ENCODE results near the gene TYRP1.

The TYRP1 gene

DNA sequence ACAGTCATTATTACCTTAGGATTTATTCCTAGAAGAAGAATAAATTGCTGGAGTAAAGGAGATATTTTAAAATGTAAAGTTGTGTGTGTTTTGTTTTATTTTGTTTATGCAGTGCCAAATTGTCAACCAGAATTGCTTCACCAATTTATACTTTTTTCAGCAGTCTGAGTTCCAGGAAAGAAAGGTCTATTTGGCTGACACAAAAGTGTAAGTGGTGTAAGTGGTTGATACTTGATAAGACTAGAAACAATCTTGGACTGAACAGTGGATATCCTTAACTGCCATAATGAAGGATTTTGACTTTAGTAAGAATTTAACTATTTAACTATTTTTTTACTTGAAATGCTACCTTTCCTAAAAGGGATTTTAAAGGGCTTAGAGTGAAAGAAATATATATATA is 37.7 kb downstream of the TYRP1 start:
- DNase-seq (ENCODE audit: low read depth in 2 of 2): no peak

DNA sequence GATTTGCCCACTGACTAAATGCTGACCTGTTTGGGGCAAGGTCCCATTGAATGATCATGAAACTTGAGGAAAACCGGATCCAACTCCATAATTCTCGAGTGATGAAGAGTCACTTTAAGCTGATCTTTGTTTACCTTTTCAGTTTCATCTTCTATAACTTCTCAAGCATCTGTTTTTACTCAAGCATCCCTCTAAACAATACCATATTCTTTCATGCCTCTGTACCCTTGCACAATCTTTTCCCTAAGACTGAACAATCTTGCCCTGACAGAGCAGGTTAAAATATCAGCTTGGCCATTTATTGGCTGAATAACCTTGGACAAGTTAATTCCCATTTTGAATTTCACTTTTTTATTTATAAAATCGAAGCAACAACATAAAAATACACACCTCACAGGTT is 39.8 kb downstream of the TYRP1 start:
- DNase-seq (ENCODE audit: low read depth in 2 of 2): no peak

DNA sequence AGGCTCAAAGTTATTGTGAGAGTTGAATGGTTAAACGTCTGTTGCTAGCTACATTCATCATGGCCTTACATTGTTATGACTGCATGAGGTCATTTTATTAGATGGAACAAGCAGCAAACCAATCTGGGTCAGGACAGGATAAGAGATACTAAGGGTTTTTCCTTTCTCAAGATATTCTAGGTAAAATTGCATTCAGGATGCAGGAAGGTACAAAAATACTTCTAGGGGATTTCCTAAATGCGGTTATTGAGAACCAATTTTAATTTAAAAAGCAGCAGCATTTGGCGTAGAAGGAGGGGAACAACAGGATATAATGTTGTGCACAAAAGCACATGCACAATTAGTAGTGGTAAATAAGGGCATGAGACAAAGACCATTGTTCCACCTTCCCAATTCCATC is 42.5 kb downstream of the TYRP1 start:
- DNase-seq (ENCODE audit: low read depth in 2 of 2): no peak

DNA sequence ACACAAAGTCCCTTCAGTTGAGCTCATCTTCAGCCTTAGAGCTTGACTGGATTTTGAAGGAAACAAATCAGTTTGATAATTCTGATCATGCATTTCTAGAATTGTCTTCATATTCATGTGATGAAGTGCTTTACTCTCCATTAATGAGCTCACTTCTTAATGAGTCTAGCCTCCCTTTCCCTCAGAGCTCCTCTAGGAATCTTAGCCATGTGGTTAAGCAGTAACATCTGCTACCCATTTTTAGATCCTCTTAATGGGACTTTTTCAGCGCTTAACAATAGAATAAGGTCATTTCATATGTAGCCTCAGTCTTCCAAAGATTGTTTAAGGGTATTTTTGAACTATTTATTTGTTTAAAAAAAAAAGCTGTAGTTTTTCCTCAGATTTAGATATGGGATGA is 44.7 kb downstream of the TYRP1 start:
- DNase-seq (ENCODE audit: low read depth in 2 of 2): no peak

DNA sequence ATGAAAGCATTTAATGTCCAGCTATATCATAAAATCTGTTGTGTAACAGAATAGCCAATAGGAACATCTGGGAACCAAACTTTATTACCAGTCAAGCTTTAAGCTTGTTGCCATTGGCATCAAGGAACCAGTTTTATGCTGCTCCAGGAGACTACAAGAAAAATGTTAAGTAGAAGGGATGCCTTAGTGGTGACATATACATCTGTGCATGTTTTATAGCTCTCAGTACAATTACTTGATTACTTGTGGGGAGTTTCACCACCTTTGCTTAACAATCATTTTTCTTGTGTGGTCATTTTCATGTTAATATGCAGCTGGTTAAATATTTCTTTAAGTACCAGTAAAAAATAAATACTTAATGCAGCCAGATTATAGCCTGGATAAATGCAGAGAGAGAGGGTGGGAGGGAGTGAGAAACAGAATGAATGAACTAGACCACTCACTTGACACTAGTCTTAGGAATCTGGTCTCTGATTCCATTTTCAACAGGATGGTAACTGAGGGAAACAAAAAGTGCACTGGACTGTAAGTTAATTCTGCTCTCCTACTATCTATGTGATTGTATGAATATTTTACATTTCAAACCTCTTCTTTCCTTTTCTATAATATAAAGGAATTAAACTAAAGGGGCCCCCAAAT is 45.9 kb downstream of the TYRP1 start:
- DNase-seq (ENCODE audit: low read depth in 2 of 2): no peak

DNA sequence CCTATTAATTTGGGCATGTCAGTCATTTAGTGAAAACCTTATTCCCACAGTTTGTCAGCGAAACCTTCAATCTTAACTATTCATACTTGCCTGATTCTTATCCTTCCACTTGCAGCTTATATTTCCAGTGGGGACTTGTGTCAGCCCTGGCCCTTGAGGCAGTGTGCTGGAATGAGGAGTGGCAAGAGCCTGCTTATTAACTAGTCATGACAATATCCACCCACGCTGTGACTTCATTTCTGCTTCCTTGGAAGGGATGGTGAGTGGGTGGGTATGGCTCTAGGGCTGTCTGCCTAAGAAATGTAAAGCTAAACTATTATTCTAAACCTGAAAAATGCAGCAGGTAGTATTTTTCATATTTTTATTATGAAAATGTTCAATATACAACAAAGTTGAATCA is 47.7 kb downstream of the TYRP1 start:
- no peak for DNase-seq (ENCODE audit: low read depth in 2 of 2)

DNA sequence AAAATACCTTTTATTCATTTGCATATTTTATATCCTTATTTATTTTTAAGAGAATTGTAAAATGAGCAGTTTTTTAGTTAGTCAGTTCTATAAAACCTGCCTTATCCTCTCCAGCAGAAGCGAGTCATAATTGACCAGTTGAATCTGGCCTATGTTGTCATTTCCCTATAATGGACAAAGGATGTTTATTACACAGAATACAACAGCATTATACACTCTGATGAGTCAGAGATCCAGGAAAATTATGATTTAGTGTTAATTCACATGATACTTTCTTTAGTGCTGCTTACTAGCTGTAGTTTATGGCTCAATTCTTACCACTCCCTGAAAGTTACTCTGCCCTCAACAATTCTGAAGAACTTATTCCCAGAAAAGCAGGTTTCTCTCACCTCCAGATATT is 54.8 kb downstream of the TYRP1 start:
- no peak for DNase-seq (ENCODE audit: low read depth in 2 of 2)

DNA sequence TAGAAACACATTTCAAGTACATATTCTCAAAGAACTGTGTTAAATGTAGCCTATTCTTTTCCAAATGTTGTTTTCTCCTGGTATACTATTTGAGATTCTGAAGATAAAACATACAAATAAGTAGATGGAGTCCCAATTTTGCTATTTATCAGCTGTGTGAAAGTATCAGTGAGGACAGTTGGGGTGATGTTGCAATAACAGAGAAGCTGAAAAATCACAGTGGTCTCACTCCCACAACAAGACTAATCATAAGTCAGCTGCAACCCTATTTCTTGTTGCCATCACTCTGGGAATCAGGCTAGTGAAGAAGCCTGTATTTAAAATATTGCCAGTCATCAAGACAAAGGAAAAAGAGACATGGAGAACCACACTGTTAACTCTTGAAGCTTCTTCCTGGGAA is 55.8 kb downstream of the TYRP1 start:
- no peak for DNase-seq (ENCODE audit: low read depth in 2 of 2)

DNA sequence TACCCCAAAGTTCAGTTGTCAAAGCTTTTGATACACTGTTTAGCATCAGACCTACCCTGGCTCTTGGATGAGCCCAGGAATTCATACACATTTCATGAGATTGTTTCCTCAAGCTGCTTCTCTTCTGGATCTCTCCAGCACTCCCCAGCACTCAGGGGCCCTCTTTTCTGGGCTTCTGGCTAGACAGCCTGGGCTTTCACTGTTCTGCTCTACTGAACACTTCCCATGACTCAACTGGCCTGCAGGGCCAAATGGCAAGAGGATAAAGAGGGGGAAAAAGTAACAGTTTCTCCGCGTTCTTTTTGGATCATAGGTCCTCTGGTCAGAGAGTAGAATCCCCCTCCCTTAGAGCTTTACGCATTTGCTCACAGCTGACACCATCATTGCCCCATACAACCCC is 60.7 kb downstream of the TYRP1 start:
- no peak for DNase-seq (ENCODE audit: low read depth in 2 of 2)

DNA sequence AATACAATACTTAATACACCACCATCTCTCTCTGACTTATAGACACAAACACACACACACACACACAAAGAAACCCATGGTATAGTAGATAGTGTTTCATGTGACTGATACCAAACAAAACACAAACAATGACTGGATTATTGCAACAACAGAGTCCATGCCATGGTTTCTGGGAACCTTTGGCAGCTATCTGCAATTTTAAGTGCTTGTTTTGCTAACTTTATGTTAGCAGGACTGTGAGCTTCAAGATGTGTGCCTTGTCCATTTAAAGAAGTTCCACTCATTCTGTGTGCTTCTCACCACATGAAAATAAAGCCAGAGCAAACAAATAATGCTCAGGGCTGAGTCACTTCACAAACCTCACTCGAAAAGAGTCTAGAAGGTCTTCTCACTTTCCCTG is 66.6 kb downstream of the TYRP1 start:
- DNase-seq (ENCODE audit: low read depth in 2 of 2): no peak
